Effector memory CD4-positive, alpha-beta T cell (primary cell): ENCODE results near the gene RAP1GAP.

Experiments
- DNase-seq, 3 donors: peaks; one replicate each; pipeline ENCODE4 v3.0.0-alpha.2; 2020
- H3K27ac ChIP-seq: 2 replicates; pipeline ENCODE4 v1.7.0; 2013; ENCODE audit warnings: mild to moderate bottlenecking, low read length, moderate library complexity; ENCODE audit not compliant: insufficient read depth, poor library complexity, severe bottlenecking
- H3K27me3 ChIP-seq: replicated peaks from 2 replicates; pipeline ENCODE4 v1.7.0; 2013; ENCODE audit warnings: mild to moderate bottlenecking, low read length; ENCODE audit not compliant: insufficient read depth, control insufficient read depth, poor library complexity, severe bottlenecking
- H3K36me3 ChIP-seq: 2 replicates; pipeline ENCODE4 v1.7.0; 2013; ENCODE audit warnings: mild to moderate bottlenecking, low read length, moderate library complexity; ENCODE audit not compliant: control insufficient read depth, insufficient read depth
- H3K4me1 ChIP-seq: 2 replicates; pipeline ENCODE4 v1.7.0; 2013; ENCODE audit warnings: low read length, mild to moderate bottlenecking; ENCODE audit not compliant: control insufficient read depth, insufficient read depth, poor library complexity, severe bottlenecking
- H3K4me3 ChIP-seq: 2 replicates; pipeline ENCODE4 v1.7.0; 2013; ENCODE audit warnings: low read length, low read depth, mild to moderate bottlenecking; ENCODE audit not compliant: insufficient read depth, poor library complexity, severe bottlenecking
- H3K9me3 ChIP-seq: 2 replicates; pipeline ENCODE4 v1.7.0; 2013; ENCODE audit warnings: mild to moderate bottlenecking, low read length, moderate library complexity; ENCODE audit not compliant: control insufficient read depth

The RAP1GAP gene

GRCh38 chr1:21668951-21669257, 253 bp downstream of the RAP1GAP start:
- peaks cover 18% of the 10 kb centered on the region for H3K27me3 ChIP-seq
- H3K36me3 ChIP-seq, result no peaks in the 10 kb centered on the region
- peaks cover 17% of the 10 kb centered on the region for H3K4me1 ChIP-seq
- peak overlapping the region; percentile 50 for H3K4me3 ChIP-seq
- no peaks in the 10 kb centered on the region for H3K9me3 ChIP-seq
- DNase-seq, result no peak
- no peak overlapping the region for H3K27ac ChIP-seq

- DNase-seq, result no peak
- Histone ChIP-seq H3K27ac (no peak overlapping the region), H3K4me1 (peaks cover 17% of the 10 kb centered on the region), H3K36me3 (no peaks in the 10 kb centered on the region), H3K27me3 (peaks cover 18% of the 10 kb centered on the region), H3K4me3 (peak overlapping the region; percentile 50), H3K9me3 (no peaks in the 10 kb centered on the region)
These were observed 766 bp downstream of the RAP1GAP start for GRCh38 chr1:21668232-21668950.

GRCh38 chr1:21667348-21668231, 1.6 kb downstream of the RAP1GAP start:
- Histone ChIP-seq H3K27ac (no peak overlapping the region), H3K4me3 (no peak overlapping the region), H3K36me3 (no peaks in the 10 kb centered on the region), H3K9me3 (no peaks in the 10 kb centered on the region), H3K27me3 (peaks cover 18% of the 10 kb centered on the region), H3K4me1 (peaks cover 17% of the 10 kb centered on the region)
- no peak for DNase-seq

GRCh38 chr1:21666576-21667320, 2.4 kb downstream of the RAP1GAP start:
- Histone ChIP-seq H3K4me1 (peaks cover 17% of the 10 kb centered on the region), H3K27me3 (peaks cover 18% of the 10 kb centered on the region), H3K9me3 (no peaks in the 10 kb centered on the region), H3K36me3 (no peaks in the 10 kb centered on the region), H3K4me3 (no peak overlapping the region), H3K27ac (no peak overlapping the region)
- DNase-seq, result no peak

- H3K36me3 ChIP-seq, result no peaks in the 10 kb centered on the region
- no peak for DNase-seq
- peaks cover 17% of the 10 kb centered on the region for H3K4me1 ChIP-seq
- H3K27ac ChIP-seq, result no peak overlapping the region
- no peak overlapping the region for H3K4me3 ChIP-seq
- H3K27me3 ChIP-seq, result peaks cover 18% of the 10 kb centered on the region
- no peaks in the 10 kb centered on the region for H3K9me3 ChIP-seq
These were observed 3.2 kb downstream of the RAP1GAP start for GRCh38 chr1:21665711-21666575.

- no peaks in the 10 kb centered on the region for H3K36me3 ChIP-seq
These were observed 4.2 kb downstream of the RAP1GAP start for GRCh38 chr1:21664806-21665588.

GRCh38 chr1:21663951-21664805, 5.0 kb downstream of the RAP1GAP start:
- H3K27me3 ChIP-seq, result peaks cover 18% of the 10 kb centered on the region
- H3K27ac ChIP-seq, result no peak overlapping the region
- peaks cover 17% of the 10 kb centered on the region for H3K4me1 ChIP-seq
- no peaks in the 10 kb centered on the region for H3K36me3 ChIP-seq
- H3K9me3 ChIP-seq, result no peaks in the 10 kb centered on the region
- no peak for DNase-seq
- H3K4me3 ChIP-seq, result no peak overlapping the region

More at GRCh38 chr1:21664806-21665588, 4.2 kb downstream of the RAP1GAP start:
- peaks cover 18% of the 10 kb centered on the region for H3K27me3 ChIP-seq
- no peak for DNase-seq
- H3K27ac ChIP-seq, result no peak overlapping the region
- H3K9me3 ChIP-seq, result no peaks in the 10 kb centered on the region
- H3K4me1 ChIP-seq, result peaks cover 17% of the 10 kb centered on the region
- no peak overlapping the region for H3K4me3 ChIP-seq

GRCh38 chr1:21663248-21663950, 5.8 kb downstream of the RAP1GAP start:
- no peak for DNase-seq
- Histone ChIP-seq H3K4me1 (peaks cover 10% of the 10 kb centered on the region), H3K27ac (no peak overlapping the region), H3K36me3 (no peaks in the 10 kb centered on the region), H3K9me3 (no peaks in the 10 kb centered on the region), H3K4me3 (no peak overlapping the region), H3K27me3 (peaks cover 13% of the 10 kb centered on the region)
